GM18517 (cell line): ENCODE data around the gene RGL1.

Experiments
- ATAC-seq: cut with Tn5 transposase; IDR thresholded peaks from one replicate; pipeline ENCODE4 v1.9.1; 2021; ENCODE audit warnings: mild to moderate bottlenecking, moderate library complexity; ENCODE audit not compliant: unreplicated experiment

Gene RGL1

DNA sequence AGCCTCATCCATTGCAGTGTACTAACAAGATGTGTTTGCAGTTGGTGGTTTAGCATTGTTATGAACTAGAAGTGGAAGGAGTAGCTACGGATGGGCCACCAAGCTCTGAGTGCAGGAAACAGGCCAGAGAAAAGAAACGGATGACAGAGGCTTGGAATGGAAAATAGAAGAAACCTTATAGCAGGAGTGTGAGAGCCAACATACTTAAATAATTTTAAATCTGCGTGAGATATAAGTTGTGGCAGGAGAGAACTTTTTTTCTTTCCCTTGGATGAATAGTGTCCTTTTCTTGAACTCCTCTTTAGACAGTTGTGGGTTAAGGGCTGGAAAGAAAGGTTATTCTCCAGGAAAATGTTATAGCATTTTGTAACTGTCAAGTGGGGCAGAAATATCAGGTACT, 54.2 kb downstream of the RGL1 start:
- ATAC-seq = no peak

- ATAC-seq = no peak
Observed at GRCh38 chr1:183859831-183860230, 54.9 kb downstream of the RGL1 start.

DNA sequence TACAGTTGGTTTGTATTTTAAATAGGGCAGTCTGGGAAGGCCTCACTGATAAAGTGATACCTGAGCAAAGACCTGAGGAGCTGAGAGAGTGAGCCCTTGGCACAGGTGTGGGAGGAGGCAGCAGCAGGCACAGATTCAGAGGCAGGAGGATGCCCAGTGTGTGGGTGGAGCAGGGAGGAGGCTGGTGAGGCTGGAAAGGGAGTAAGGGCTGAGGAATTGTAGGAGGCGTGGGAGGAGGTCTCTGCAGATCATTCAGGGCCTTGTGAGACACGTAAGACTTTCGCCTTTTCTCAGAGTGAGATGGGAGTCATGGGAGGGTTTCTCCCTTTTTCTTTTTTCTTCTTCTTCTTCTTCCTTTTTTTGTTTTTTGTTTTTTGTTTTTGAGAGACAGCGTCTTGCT, 58.0 kb downstream of the RGL1 start:
- no peak for ATAC-seq

GRCh38 chr1:183863852-183864251, 58.9 kb downstream of the RGL1 start:
- no peak for ATAC-seq

DNA sequence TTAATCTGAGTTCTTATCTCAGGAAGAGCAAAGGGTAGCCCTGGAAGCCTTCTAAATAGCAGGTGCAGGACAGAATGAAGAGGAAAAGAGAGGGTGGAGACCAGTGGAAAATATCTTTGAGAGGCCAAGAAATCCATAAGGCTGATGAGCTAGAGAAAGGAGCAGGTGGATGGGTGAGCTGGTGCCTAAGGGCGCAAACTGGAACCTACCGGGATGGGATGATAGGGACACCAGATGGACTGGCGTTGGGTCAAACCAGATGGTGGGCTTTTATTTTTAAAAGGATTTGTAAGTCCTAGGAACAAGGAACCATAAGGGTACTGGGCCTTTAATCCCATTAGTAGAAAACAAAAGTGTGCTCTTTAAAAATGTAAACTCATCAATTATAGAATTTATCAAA, 59.7 kb downstream of the RGL1 start:
- no peak for ATAC-seq

- ATAC-seq = no peak
Observed at GRCh38 chr1:183869230-183869629, 64.3 kb downstream of the RGL1 start.

GRCh38 chr1:183869664-183870063, 64.7 kb downstream of the RGL1 start:
- ATAC-seq = no peak

DNA sequence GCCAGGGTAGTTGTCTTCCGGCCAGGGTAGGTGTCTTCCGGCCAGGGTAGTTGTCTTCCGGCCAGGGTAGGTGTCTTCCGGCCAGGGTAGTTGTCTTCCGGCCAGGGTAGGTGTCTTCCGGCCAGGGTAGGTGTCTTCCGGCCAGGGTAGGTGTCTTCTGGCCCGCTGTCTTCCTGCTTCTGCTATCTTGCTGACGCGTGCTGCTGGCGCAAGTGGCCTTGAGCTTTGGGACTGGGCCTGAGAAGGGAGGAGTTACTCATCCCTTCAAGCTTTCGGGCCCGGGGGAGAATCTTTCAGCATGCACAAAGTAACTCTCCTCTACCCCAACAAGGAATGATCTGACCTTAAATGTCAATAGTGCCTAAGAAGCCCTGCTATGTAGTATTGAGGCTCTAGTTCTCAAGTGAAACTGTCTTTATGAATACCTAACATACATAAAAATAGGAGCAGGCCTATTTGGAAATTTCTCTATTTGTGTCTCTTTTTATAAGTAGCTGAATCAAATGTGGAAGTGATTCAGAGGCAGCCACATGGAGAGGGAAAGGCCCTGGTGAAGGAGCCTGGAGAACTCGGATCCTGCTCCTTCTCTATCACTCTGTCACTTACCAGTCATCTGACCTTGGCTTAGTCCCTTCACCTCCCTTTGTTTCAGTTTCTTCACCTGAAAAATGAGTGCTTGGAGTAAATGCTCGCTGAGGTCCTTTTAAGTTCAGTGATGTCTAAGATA, 65.6 kb downstream of the RGL1 start:
- ATAC-seq = no peak

GRCh38 chr1:183871142-183871541, 66.2 kb downstream of the RGL1 start:
- ATAC-seq = no peak

DNA sequence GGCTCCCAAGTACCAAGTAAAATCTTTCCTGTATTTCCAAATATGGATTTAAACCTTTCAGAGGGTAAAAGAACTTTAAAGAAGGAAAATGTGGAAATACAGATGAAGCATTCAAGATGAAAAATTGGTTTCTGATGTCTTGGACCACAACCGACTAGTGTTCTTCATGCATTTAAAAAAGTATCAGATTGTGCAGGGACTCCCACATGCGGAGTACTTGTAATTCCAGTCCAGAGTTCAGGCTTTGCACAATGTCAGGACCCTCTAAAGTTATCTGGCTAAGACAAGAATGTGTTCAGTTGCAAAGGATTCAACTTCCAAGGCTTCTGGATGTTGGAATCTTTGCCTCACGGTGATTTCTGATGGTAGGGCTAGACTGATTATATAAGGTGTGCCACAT, 66.7 kb downstream of the RGL1 start:
- ATAC-seq = no peak

GRCh38 chr1:183872403-183872802, 67.5 kb downstream of the RGL1 start:
- ATAC-seq = no peak

GRCh38 chr1:183873642-183874041, 68.7 kb downstream of the RGL1 start:
- no peak for ATAC-seq

DNA sequence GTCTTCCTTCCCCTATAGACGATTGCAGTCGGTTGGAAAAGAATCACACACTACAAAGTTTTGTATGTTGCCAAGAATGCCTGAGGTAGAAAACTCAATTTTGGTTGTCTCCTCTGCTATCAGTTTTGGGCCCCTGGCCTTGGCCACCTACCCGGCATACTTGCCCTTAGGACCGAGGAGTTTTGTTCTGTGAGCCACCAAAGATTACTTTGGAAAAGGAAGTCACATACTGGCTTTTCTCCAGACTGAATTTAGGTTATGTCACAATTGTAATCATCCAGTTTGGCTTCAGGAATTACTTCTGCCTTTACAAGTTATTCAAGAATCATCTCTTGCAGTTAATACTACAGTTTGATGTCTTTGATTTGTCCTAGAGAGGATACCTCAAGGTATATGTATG, 71.4 kb downstream of the RGL1 start:
- no peak for ATAC-seq

- no peak for ATAC-seq
Observed at GRCh38 chr1:183877053-183877720, 72.3 kb downstream of the RGL1 start.

DNA sequence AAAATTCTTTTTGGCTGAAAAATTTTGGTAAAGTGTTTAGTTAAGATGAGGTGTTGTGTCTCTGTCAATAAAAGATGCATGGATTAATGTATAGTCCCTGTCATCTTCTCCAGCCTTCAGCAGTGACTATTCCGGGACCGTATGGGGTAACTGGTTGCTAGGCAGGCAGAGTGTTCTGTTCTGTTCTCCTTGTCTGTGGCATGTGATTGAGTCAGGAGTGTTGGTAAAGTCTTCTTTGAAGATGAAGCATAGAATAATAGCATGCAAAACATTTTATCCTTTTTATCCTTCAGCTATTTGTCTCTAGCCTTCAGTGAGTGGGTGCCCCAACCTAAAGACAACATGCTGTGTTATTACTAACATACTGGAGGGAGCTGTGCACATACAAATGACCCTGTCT, 74.6 kb downstream of the RGL1 start:
- ATAC-seq = no peak

GRCh38 chr1:183879966-183880365, 75.0 kb downstream of the RGL1 start:
- ATAC-seq = no peak

GRCh38 chr1:183880531-183881243, 75.8 kb downstream of the RGL1 start:
- no peak for ATAC-seq

DNA sequence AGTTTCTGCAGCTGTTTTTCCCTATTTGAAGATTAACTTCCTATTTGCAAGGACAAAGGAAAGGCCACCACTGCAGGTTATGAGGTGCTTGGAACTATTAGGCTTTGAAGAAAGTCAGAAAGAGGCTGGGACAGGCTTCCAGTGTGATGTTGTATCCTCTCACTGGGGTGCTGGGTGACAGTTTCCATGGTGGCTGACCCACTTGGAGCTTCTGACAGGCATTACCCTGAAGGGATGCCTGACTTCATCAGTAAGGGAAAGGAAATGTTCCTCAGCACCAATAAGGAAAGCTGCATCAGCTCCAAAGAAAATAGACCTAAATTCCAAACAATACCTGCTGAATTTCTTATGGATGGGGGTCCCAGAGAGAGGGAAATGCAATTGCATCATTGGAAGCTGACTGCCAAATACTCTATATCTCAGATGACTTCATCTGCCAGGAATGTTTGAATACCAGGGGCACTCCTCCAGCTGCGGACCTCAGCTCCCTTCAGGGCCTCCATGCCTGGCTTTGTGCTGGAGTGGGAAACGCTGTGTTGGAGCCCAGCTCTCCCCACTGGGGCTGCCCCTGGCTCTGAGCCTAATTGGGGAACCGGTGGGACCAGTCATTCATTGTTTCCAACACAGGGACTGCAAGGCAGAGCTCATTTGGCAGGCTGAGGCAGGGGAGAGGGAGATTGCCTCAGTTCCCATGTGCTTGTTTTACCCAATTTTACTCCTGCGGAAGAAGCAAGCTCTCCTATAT, 76.6 kb downstream of the RGL1 start:
- no peak for ATAC-seq

GRCh38 chr1:183882335-183883167, 77.6 kb downstream of the RGL1 start:
- ATAC-seq = no peak

GRCh38 chr1:183883623-183884022, 78.7 kb downstream of the RGL1 start:
- ATAC-seq = no peak

DNA sequence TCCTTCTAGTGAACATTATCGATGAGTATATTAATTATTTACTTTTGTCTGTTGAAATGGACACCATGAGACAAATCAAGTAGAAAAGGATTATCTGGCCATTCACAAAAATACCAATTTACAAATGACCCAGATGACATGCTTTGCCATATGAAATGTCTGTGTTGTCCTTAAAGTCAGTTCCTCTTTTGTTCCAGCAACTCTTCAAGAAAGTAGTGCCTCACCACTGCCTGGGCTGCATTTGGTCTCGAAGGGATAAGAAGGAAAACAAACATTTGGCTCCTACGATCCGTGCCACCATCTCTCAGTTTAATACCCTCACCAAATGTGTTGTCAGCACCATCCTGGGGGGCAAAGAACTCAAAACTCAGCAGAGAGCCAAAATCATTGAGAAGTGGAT, 79.6 kb downstream of the RGL1 start:
- ATAC-seq = no peak
